Bone marrow (tissue), 2 donors: ENCODE data around the gene NDST1.
"Not testable (repeated sequence)": the region's sequence is repeated elsewhere in the genome, so short reads cannot be mapped to it uniquely, and the experiment has no call there.

Experiments used
- DNase-seq, 2 donors: peaks; one replicate each; lab custom pipeline; 2025; lab: John Stamatoyannopoulos, UW

Gene NDST1

DNA sequence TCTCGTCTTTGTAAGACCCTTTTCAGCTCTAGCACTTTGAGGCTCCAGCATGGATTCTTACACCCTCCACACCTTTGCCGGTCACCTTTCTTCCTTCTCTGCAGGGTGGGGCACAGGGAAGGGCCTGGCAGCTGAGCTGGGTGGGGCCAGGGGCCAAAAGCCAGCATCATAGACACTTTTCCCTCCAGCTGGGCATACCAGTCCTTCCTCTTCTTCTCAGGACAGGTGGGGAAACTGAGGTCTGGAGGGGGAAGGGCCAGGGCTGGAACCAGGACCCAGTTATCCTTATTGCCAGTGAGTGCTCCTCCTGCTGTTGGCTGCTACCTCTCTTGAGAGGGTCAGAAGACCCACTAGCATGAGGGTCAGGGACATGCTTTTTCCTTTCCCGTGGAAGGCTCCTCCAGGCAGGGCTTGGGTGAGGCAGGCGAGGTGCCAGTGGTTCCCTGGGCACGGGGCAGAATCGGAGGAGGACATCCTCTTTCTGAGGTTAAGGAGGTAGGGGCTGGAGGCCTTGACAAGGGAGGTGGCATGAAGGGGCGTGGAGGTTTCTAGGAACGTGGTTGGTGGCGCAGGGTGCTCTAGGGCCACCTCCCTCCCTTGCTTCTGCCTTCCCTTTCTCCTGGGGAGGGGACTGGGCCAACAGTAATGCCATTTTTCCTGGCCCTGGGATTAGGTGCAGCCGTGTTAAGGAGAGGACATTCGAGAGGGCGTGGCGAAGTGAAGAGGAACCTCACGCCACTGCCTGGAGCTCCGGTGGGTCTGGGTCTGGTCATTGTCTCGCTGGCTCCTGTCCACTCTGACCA is at the start of gene NDST1:
Gene NDST1 (plus strand): TSS at position 658 of the 803 bp plus-strand sequence. CDS start 13,124 bp downstream, outside the sequence.
- no peak for DNase-seq

DNA sequence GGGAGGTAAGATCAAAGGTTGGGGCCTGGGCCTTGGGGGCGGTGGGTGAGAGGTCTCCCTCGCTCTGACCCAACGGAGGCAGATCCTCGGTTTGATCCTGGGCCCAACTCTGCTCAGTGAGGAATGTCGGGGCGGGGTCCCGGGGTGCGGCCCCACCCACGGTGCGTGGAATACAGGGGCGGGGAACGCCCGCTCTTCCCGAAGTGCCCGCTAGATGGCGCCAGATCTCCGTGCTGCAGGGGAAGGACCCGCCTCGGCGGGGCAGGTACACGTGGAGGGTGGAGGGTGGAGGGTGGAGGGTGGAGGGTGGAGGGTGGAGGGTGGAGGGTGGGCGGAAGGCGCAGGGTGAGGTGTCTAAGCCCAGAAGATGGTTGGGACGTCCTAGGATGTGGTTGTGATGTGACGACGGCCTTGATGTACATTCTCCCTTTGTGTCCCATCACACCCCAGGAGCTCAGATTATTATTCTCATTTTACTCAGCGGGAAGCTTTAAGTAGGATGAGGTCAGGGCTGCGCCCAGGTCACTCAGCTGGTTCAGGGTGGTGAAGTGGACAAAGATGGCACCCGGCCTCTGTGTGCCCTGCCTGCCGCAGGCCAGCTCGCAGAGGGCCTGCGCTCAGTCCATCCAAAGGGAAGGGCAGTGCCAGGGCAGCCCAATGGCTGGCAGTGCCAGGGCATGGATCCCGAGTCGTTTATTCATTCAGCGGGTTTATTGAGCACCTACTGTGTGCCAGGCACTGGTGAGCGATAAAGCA is 49.0 kb upstream of the NDST1 start:
- peak; percentile 57 to 73 for DNase-seq

- no peak for DNase-seq
These were observed 47.1 kb upstream of the NDST1 start for GRCh38 chr5:150460781-150461180.

GRCh38 chr5:150461231-150461630 is 46.7 kb upstream of the NDST1 start:
- no peak for DNase-seq

GRCh38 chr5:150464554-150465012 is 43.3 kb upstream of the NDST1 start:
- no peak for DNase-seq

DNA sequence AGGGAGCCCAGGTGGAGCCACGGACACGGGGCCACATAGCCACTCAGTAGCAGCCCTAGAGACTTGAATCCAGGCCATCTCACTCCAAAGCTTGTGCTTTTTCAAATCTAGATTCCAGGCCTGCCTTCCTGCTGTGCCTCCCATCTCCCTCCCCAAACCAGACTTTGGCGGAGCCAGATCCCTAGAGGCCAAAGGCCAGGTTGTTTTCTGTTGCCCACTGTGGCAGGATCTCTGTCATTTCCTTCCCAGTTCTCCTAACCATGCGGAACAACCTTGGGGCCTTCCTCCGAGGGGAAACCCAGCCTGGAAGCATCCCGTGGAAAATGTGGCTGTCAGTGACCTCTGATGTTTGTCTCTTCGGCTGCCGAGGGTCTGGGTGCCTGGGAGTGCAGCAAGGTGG is 42.0 kb upstream of the NDST1 start:
- no peak for DNase-seq

DNA sequence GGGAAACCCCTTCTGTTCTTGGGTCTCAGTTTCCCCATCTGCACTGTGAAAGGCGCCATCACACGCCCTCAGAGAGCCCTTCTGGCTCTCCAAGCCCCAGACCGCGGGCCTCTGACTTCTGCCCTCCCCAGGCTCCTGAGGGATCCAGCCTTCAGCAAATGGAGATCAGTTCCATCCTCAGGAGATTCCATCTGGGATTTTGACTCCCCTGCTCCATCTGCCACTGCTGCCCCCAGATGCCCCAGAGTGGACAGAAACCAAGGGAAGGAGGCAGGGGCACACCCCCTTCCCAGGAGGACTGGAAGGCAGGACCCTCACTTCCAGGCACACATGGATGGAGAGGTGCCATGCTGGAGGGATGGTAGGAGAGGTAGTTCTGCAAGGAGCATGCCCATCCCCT is 39.7 kb upstream of the NDST1 start:
- no peak for DNase-seq

- no peak for DNase-seq
These were observed 38.0 kb upstream of the NDST1 start for GRCh38 chr5:150469718-150470469.

- no peak for DNase-seq
These were observed 34.1 kb upstream of the NDST1 start for GRCh38 chr5:150473673-150474358.

DNA sequence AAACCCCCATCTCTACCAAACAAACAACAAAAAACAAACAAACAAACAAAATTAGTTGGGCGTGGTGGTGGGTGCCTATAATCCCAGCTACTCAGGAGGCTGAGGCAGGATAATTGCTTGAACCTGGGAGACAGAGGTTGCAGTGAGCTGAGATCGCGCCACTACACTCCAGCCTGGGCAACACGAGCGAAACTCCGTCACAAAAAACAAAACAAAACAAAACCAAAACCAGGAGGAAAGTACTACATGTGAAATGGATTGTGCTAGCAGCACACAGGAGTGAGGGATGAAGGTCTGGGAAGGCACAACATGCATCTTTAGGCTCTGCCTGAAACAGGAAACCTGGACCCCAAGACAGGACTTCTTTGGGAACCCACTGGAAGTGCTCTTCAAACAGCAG is 31.4 kb upstream of the NDST1 start:
- not testable (repeated sequence) for DNase-seq

DNA sequence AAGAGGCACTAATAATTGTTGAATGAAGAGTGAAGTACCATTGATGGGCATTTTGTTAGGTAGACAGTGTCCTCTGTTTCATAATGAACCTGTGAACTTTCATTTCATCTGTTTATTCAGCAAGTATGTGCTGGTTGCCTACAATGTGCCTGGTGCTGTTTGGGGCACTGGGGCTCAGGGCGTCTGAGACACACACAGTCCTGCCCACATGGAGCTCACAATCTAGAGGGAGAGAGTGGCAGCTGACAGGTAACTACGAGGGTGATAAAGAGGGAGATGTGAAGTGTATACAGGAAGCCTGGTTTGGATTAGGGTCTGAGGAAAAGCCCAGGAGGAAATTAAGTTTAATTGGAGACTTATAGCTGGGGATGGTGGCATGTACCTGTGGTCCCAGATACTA is 28.5 kb upstream of the NDST1 start:
- DNase-seq: no peak

GRCh38 chr5:150481708-150481965 is 26.3 kb upstream of the NDST1 start:
- no peak for DNase-seq

DNA sequence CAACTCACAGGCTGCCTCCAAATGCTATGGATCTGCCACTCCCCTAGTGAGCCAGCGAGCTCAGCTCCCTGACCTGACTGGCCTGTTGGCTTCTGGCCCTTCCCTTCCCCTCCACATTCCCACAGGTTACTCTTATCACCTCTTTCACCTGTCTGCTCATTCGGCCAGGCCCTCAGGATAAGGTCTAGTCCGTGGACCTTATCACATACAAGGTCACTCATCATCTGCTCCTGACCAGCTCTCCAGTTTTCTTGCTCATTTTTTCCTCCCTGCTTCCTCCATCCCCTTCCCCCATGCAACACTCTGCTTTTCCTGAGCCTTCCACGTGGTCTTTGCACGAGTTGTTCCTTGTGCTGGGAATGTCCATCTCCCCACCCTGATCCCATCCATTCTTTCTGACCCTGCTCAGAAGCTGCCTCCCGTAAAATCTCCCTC is 25.9 kb upstream of the NDST1 start:
- DNase-seq: no peak

- no peak for DNase-seq
These were observed 22.8 kb upstream of the NDST1 start for GRCh38 chr5:150484964-150485692.

GRCh38 chr5:150485693-150486401 is 22.1 kb upstream of the NDST1 start:
- DNase-seq: peak in 1 of 2 donors; percentile 21

DNA sequence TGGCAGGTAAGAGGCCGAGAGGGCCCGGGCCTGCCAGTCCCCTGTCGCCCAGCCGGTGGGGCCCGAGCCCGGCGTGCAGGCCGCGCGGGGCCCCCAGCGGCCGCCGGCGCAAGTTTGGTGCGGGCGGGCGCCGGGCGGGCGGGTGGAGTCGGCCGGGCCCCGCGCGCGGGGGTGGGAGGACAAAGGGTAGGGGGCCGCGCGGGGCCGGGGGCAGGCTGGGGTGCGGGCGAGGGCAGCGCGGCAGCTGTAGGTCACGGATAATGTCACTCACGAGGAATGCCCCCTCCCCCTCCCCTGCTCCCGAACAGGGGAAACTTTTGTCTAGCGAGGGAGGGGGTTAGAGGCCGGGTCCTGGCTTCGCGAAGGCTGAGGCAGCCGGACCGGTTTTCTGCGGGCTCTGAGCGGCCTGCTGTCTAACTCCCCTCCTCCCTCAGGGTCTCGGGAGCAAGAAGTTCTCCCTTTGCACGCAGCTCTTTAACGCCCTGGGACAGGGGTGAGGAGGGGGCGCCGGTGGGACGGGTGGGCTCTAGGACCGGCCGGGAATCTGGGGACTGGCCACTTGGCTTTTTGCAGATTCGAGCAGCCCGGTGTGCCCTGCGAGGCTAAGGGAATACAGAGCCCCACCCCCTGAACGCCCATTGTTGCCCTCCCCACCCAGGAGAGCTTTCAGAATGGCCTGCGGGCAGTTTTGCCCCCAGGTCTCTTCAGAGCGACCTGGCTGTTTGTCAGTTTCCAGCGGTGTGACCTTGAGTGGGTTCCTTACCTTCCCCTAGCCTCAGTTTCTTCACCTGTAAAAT is 21.3 kb upstream of the NDST1 start:
- peak in 1 of 2 donors; percentile 34 for DNase-seq

GRCh38 chr5:150487199-150488061 is 20.5 kb upstream of the NDST1 start:
- DNase-seq: peak; percentile 16 to 61

GRCh38 chr5:150488519-150489359 is 19.2 kb upstream of the NDST1 start:
- peak in 1 of 2 donors; percentile 50 for DNase-seq
